GM19025 (cell line): Measurements from ENCODE around the gene RHBDF1.
"Not testable (repeated sequence)": the region's sequence is repeated elsewhere in the genome, so short reads cannot be mapped to it uniquely, and the experiment has no call there.

Experiments
- ATAC-seq: cut with Tn5 transposase; IDR thresholded peaks from one replicate; pipeline ENCODE4 v1.9.1; 2021; ENCODE audit warnings: mild to moderate bottlenecking, low read depth, moderate library complexity; ENCODE audit not compliant: unreplicated experiment

RHBDF1 gene

DNA sequence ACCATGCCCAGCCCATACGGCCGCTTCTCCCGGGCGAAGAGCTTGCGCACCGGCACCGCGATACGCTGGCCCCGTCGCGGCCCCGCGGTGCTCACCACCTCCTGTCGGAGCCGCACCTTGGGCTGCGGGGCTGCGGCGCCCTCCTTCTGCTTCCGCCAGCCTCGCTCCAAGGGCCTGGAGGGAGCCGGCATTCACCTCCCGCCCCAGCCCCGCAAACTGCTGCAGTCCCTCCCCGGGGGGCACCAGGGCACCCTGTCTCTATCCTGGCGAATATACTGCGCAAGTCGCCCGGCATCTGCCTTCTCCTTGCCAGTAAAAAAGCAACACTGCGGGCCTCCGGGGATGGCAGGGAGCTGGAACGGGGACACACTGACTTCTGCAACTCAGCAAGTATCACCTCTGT lies 10.6 kb downstream of the RHBDF1 start:
- no peak for ATAC-seq

DNA sequence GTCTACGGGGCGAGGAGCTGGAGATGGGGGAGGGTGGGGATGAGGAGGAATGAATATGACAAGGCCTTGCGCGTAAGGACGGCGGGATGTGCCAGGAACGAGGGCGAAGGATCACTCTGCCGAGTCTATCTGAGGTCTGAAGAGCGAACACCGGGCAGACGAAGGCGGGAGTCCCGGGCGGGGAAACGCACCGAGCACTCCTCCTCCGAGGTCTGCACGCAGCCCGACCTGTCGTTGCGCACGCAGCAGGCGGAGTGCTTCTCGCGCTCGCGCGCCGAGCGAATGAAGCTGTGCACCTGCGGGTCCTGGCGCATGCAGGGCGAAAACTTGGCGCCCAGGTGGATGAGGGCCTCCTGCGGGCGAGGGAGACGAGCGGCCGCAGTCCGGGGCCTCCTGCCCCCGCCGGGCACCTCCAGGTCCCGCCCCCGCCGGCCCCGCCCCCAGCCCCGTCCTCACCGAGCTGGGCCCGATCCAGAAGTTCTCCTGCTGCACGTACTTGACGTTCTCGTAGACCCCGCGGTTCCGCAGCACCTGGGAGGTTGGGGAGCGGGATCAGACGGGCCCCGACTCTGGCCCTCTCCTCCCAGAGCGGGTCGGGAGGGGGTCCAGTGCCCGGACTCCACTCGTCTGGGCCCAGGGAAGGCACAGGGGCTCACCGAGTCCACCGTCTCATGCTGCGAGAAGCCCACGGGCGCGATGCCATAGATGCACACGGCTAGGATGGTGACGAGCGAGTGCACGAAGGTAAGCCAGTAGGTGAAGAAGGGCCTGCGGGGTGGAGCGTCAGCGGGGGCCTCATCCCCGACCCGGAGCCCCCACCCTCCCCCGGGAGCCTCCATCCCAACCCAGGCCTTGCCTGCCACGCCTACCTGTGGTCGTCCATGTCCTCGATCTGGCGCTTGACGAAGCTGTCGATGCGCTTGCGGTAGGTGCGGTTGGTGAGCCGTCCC lies 11.2 kb downstream of the RHBDF1 start:
- no peak for ATAC-seq

DNA sequence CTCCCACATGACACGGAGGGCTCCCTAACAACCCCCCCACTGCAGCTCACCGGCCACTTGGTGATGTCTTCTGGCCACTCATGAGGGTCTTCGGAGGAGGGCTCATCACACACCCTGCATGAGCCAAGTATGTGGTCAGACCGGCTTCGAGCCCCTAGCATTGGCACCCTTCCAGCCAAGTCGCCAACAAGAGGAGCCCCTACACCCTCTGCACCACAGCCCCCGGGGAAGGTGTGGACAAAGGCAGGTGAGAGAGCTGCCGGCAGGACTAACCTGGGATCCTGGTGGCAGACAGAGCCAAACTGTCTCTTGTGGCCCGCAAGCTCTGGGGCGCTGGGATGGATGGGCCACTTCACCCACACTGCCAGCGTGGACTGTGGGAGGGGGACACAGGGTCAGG lies 12.3 kb downstream of the RHBDF1 start:
- no peak for ATAC-seq

DNA sequence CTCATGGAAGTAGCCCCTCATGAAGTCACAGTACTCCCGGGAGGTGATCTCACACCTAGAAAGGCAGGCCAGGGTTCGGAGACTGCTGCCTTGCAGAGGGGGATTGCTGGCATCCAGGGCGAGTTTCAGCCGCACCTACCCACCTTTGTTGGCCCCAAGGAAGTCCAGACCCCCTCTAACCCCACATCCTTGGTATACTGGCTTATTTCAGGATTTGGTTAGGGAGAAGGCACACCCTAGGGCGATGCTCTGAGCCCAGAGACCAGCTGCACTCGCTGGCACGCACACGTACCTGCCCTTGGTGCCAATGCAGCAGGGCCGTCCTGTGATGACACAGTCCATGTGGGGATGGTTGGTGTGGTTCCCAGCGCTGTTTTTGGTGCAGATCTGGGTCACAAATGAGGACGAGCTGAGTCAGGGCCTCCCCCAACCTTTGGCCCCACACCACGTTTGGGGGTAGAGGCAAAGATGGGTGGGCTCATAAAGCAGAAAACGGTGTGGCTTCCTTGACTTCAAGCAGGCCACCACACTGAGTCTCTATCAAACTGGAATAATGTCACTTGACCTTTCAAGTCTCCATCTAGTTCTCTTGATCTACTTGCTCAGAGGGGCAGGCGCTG lies 12.9 kb downstream of the RHBDF1 start:
- no peak for ATAC-seq

DNA sequence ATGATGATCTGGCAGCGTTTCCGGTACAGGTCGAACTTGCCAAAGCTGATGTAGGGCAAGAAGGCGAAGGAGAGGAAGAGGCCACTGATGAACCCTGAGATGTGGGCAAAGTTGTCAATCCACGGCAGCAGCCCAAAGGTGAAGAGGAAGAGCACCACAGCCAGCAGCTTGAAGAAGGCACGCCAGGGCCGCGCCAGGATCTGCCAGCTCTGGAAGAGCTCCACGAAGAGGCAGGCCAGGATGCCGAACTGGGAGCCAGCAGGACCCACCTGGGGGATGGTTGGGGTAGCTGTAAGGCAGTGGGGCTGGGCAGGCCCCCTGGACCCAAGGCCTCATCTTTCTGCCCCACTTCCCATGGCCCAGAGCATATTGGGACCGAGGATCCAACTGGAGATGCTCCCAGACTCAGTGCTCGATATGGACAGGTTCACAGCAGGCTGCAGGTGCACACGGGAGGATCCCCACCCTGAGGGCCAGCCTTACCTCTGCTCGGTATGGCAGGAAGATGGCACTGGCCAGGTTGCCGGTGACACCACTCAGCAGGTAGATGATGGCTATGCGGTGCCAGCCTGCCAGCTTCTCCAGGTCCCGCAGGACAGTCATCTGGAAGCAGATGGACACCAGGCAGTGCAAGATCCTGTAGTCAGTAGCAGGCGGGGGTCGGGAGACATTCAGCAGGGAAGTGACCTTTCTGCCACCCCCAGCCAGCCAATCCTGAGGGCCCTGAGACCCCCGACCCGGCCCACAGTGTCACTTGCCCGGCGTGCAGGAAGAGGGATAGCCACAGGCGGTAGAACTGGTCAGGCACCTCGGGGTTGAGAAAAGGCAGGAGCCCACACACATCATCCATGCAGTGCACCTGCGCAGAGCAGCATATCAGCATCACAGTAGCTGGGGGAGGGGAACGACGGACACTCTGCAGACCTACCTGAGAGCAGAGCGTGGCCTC lies 13.7 kb downstream of the RHBDF1 start:
- no peak for ATAC-seq

DNA sequence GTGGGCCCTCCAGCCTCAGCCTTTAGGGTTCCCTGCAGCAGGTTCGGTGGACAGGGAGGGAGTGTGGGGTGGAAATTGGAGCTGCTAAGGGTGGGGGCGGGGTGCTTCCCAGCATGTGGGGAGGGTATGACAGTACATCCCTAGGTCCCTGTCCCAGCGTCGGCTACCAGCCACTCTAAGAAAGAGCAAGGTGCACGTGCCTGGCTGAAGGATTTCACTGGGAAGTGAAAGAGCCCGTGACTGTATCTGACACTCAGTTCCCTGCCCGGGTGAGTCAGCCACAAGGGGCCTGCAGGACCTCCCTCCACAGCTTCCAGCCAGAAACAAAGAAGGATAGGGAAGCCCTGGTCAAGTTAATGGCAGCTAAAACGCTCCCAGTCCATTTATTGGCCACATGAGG lies 14.7 kb downstream of the RHBDF1 start:
- ATAC-seq: no peak

DNA sequence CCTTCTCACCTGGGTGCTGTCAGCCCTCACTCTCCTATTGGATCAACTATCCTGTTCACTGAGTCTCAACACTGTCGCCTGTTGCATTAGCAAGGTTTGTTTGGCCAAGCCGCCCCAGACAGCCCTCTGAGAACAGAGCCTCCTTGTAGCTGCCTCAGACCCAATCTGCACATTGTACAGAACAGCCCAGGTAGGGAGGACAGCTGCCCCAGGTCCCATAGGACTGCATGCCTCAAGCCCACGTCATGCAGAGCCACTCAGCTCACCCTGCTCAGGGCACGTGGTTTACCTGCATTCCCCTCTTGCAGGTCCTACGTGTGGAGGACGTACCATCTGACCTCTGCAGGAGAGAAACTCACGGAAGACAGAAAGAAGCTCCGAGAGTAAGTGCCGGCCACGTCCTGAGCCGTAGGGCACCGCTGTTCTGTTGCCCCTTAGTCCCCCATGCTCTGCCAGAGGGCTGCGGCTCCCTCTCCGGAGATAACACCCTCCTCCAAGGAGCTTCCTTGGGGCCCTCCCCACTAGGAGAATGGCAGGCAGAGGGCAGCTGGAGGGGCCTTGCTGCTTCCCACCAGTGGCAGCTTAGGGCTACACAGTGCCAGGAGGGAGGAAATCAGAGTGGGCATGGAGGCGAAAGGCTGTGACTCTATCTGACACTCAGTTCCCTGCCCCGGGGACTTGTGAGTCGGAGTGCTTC lies 16.1 kb downstream of the RHBDF1 start:
- no peak for ATAC-seq

DNA sequence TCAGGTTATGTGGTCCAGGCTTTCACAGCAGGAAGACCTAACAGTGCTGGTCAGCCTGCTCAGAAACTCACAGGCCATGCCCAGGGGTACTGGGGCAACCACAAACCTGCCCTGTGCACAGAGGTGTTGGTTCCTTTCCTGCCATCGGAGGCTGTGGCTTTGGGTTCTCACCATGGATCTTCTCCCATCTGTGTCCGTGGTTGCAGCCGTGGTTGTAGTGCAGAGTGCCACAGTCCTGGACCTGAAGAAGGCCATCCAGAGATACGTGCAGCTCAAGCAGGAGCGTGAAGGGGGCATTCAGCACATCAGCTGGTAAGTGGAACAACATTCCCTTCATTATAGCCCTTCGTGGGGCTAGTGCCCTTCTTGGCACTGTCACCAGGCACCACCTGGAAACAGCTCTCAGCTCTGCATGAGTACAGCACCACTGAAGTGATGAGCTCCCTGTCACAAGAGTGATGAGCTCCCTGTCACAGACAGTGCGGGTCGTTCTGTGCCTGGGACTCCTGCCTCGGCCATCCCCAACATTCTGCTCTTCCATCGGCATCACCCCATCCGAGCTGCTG lies 16.8 kb downstream of the RHBDF1 start:
- no peak for ATAC-seq

DNA sequence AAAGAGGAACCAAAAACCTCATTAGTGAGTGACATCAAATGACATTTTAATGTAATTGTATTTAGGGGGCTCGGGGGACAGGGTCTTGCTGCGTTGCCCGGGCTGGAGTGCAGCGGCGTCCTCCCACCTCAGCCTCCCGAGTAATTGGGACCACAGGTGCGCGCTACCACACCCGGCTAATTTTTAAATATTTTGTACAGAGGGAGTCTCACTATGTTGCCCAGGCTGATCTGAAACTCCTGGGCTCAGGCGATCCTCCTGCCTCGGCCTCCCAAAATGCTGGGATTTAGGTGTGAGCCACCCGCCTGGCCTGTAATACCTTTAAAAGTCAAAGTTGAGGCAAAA lies 18.2 kb downstream of the RHBDF1 start:
- no peak for ATAC-seq

DNA sequence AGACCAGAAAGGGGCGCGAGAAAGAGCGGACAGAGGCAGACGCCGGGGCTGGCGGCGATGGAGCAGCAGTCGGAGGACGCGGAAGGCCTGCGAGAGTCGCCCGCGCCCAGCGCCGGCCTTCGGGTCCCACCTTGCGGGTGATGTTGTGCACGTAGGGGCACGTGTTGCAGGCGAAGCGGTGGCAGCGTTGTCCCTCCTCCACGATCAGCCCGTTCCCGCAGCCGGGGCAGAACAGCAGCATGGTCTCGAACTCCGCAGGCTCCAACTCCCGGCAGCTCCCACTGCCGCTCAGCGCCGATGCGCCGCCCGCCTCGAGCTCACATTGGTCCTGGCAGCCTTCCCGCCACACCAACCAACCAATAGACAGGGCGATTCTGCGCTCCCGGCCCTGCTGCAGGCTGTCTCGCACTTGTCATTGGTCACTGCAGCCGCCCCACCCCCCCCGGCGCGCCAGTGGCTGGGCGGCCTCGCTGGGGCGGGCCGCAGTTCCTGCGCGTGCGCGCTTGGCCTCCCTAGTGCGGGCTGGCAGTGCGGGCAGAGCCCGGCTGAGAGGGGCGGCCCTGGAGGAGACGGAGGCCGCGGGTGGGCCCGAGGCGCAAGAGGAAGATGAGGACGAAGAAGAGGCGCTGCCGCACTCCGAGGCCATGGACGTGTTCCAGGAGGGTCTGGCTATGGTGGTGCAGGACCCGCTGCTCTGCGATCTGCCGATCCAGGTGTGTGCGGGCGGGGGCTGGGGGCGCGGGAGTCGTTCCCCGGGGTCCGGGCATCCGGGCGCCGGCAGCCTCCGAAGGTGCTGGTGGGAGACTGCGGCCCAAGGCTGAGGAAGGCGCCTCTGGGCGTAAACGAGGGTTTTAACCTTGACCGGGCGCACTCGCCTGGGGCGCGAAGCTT lies 18.8 kb downstream of the RHBDF1 start, which contains the start of the genes POLR3K and SNRNP25:
Gene POLR3K, minus strand, starts transcription at position 263 of the 891 bp plus-strand sequence. Its CDS starts 22 bp downstream, at position 241.
Gene SNRNP25, plus strand, starts transcription at position 483 of the 891 bp plus-strand sequence. Its CDS starts 189 bp downstream, at position 672.
- ATAC-seq: peak; percentile 91

DNA sequence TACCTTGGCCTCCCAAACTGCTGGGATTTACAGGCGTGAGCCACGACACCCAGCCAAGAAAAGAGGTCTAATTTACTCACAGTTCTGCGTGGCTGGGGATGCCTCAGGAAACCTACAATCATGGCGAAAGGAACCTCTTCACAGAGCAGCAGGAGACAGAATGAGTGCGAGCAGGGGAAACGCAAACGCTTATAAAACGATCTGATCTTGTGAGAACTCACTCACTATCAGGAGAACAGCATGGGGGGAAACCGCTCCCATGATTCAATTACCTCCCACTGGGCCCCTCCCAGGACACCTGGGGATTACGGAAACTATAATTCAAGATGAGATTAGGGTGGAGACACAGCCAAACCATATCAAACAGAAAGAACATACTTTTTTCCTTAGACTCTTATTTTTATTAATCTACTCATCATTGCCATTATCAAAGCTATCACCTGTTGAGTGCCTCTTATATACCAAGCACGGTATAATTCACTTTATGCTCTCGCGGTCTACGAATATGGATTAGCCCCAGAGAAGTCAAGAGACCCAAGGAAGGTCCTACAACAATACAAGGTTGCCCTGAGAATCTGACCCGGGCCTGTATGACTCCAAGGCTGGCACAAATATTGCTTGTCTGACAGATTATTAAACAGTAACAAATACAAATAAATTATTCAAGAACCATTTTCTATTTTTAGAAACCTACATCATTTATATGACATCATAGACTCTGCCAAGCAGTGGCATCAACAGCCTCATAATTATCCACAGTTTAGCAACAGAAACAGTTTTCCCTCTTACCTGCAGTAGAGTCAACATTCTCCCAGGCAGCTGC lies 21.5 kb downstream of the RHBDF1 start:
- ATAC-seq: no peak

DNA sequence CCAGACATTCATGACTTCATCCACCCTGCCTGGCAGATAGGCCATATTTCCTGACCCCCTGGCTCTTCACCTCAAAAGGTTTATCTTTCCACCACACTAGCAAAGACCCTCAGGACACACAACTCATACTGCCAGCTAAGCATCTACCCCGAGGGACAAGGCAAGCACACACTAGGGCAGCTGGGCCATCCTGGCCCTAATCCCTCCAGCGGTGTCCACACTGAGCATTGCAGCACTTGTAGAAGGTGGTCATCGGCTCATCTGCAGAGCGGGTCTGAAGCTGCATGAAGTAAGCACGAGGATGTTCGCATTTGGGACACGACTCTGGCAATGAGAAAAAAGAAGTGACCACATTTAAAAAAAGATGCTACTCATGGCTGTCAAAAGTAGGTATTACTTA lies 25.2 kb downstream of the RHBDF1 start:
- no peak for ATAC-seq

DNA sequence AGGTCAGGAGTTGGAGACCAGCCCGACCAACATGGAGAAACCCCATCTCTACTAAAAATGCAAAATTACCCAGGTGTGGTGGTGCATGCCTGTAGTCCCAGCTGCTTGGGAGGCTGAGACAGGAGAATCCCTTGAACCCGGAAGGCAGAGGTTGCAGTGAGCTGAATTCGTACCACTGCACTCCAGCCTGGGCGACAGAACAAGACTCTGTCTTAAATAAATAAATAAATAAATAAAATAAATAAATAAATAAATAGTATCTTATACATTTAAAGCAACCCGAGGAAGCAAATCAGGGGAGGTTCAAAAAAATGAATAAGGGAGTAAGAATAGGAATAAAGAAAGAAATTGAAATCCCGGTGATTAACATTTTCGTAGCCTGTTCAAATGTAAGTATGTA lies 25.9 kb downstream of the RHBDF1 start:
- not testable (repeated sequence) for ATAC-seq

DNA sequence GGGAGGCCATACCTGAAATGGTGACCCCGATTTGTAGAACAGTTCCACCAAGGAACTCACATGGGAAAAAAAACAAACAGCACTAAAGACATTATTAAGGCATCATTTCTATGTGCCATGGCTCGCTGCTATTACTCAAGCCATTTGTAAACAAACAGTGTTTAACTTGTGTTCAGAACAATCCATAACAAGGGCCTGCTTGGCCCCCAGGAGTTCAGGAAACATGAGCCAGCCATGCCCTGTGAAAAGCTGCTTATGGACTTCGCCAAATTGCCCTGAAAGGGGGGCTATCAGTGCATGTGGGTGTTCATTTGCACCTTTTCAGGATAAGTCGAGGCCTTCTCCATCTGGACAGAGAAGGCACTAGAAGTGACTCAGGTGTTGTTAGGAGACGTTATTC lies 27.0 kb downstream of the RHBDF1 start:
- no peak for ATAC-seq

DNA sequence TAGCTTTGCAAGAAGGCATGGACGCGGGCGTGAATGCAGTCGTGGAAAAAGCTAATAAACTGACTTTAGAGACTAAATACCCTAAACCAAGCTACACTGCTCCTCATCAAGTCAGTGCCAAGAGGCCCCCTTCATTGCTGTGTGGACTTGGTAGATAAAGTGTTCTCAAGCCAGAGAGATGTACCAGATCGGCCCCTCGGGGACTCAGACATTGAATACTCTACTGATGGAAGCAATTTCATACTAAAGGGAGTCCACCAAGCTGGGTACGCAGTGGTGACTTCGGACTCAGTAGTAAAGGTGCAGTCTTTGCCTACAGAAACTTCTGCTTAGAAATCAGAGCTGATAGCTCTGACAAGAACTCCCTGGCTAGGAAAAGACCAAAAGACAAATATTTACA lies 27.8 kb downstream of the RHBDF1 start:
- ATAC-seq: no peak

DNA sequence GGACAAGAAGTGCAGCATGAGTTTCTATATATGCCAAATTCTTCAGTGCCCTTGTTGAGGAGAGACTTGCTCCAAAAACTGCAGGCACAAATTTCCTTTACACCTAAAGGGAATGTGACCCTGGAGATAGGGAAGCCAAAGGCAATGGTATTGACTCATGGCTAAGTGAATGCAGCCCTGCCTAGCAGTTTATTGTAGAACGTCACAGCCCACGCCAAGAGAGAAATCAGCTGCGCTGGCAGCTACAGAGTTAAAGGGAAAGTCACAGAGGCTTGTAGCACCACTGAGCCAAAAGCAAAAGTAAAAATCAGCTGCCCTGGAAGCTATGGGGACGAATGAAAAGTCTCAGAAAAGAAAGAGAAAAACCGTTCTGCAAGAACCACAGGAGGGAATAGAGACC lies 29.1 kb downstream of the RHBDF1 start:
- ATAC-seq: no peak

DNA sequence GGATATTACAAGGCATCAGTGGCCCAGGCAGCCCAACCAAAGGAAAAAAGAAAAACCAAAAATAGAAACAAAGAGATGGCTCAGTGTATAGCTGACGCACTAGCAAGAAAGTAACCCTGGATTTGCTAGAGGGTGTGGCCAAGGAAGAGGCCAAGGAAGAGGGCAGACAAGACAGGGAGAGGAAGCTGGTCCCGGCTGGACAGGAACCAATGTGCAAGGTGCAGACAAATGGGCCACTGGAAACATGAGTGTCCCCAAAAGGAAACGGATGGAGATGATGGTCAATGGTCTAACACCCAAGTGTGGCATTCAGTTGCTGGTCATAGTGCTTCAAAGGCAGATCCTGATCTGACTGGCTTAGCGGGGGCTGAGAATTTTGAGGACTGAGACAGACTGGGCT lies 29.7 kb downstream of the RHBDF1 start:
- ATAC-seq: no peak

DNA sequence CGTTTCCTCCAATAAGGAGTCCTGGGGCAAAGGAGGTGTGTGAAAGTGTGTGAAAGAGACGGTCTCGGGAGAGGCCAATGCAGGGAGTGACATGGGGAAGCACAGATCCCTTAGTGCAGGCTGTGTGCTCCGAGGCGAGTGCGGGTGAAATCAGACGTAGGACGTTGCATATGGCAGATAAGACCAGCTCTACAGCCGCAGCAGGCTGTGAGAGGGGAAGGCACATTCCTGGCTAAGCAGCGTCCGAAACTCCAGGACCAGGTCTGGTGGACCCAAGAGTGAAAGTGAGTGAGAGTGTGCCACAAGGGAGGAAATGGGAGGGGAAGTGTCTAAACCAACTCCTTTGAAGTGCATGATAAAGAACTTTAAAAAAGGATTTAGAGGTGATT lies 30.4 kb downstream of the RHBDF1 start:
- no peak for ATAC-seq
